GM12892 (cell line): ENCODE results near the gene UNC13D.

Source experiments
- POLR2A ChIP-seq: IDR thresholded peaks from 2 replicates; pipeline ENCODE4 v1.6.1; 2011; ENCODE audit warnings: low read depth, low read length, control low read depth
- TAF1 ChIP-seq: IDR thresholded peaks from 2 replicates; pipeline ENCODE4 v1.6.1; 2011; ENCODE audit warnings: low read depth, mild to moderate bottlenecking, control low read depth, low read length, borderline replicate concordance

GRCh38 chr17:75829747-75830146, 14.5 kb downstream of the UNC13D start:
- TF ChIP-seq POLR2A (no peak), TAF1 (no peak)
